Endodermal cell (in vitro differentiated cells): ENCODE measurements around the gene EPHA2. TPM values are rescaled to one million over a fixed set of nuclear protein-coding genes. Genes with fewer than 3 reads are reported as not detected.

Experiments used
- DNase-seq: peaks from one replicate; pipeline ENCODE4 v3.0.0-alpha.2; 2017
- H3K27ac ChIP-seq: 2 replicates; pipeline ENCODE4 v1.5.1; 2013; ENCODE audit warnings: mild to moderate bottlenecking, low read depth, low read length, moderate library complexity
- H3K27me3 ChIP-seq: 2 replicates; pipeline ENCODE4 v1.6.1; 2013; ENCODE audit warnings: mild to moderate bottlenecking, low read length, moderate library complexity; ENCODE audit not compliant: insufficient read depth, control insufficient read depth, poor library complexity, severe bottlenecking
- H3K36me3 ChIP-seq: 2 replicates; pipeline ENCODE4 v1.7.0; 2013; ENCODE audit warnings: mild to moderate bottlenecking, low read length, moderate library complexity; ENCODE audit not compliant: control insufficient read depth, insufficient read depth
- H3K4me1 ChIP-seq: one replicate; pipeline ENCODE4 v1.7.0; 2013; ENCODE audit warnings: low read length; ENCODE audit not compliant: control insufficient read depth, insufficient read depth
- H3K4me3 ChIP-seq: 2 replicates; pipeline ENCODE4 v1.5.1; 2013; ENCODE audit warnings: mild to moderate bottlenecking, low read length, moderate library complexity
- H3K9ac ChIP-seq: 2 replicates; pipeline ENCODE4 v1.6.1; 2013; ENCODE audit warnings: mild to moderate bottlenecking, low read length, moderate library complexity; ENCODE audit not compliant: poor library complexity, severe bottlenecking; ENCODE audit errors: extremely low read depth
- H3K9me3 ChIP-seq: 2 replicates; pipeline ENCODE4 v1.6.1; 2013; ENCODE audit warnings: mild to moderate bottlenecking, low read length, moderate library complexity; ENCODE audit not compliant: control insufficient read depth
- H3K27ac Mint-ChIP-seq: 2 replicates; pipeline ENCODE4 v1.8.0; 2020; ENCODE audit warnings: mixed read lengths
- H3K27me3 Mint-ChIP-seq: 2 replicates; pipeline ENCODE4 v1.8.0; 2021; ENCODE audit warnings: mild to moderate bottlenecking, mixed read lengths; ENCODE audit not compliant: insufficient read depth
- H3K36me3 Mint-ChIP-seq: 2 replicates; pipeline ENCODE4 v1.8.0; 2020; ENCODE audit warnings: low read depth, mixed read lengths
- H3K4me1 Mint-ChIP-seq: 2 replicates; pipeline ENCODE4 v1.8.0; 2020; ENCODE audit warnings: mixed read lengths
- H3K4me3 Mint-ChIP-seq: 2 replicates; pipeline ENCODE4 v1.8.0; 2020; ENCODE audit warnings: mild to moderate bottlenecking, moderate library complexity, mixed read lengths
- H3K9me3 Mint-ChIP-seq: 2 replicates; pipeline ENCODE4 v1.8.0; 2020; ENCODE audit warnings: mild to moderate bottlenecking, mixed read lengths
- CTCF ChIP-seq: fragments of 200-600 bp; sonication (generic); conservative IDR thresholded peaks from 2 replicates; pipeline ENCODE4 v1.5.0; 2021; ENCODE audit warnings: antibody characterized with exemption, mild to moderate bottlenecking
- WGBS, 2 experiments: methylation state at CpG; one replicate each; pipeline versions ENCODE4 v1.1.5 to v1.1.7; 2013; ENCODE audit warnings: missing lambda C conversion rate in 2 of 2, mixed read lengths in 1 of 2; ENCODE audit not compliant: insufficient coverage in 1 of 2, insufficient read length in 1 of 2; 5-methylcytosine and 5-hydroxymethylcytosine counted together
- total RNA-seq, 2 donors: library from RNA; stranded (reverse); fragmentation: NEBNext Ultra II Directional in 1 of 2; extraction: Animal tissue kit (Norgen Biotek cat#: 25700) in 1 of 2; gene quantifications; 2 replicates in 1 of 2; 3 replicates in 1 of 2; pipeline ENCODE4 v1.2.1, GENCODE V29; 2021

The EPHA2 gene
- total RNA-seq, 2 donors from 2014 or later, result 56.5 to 64.3 TPM

GRCh38 chr1:16115468-16115983, 40.3 kb downstream of the EPHA2 start:
- Mint-ChIP-seq H3K27ac (peak overlapping the region; percentile 93), H3K27me3 (no peaks in the 10 kb centered on the region), H3K9me3 (no peaks in the 10 kb centered on the region), H3K36me3 (no peaks in the 10 kb centered on the region), H3K4me1 (peaks cover 50% of the 10 kb centered on the region), H3K4me3 (peak overlapping the region; percentile 24)
- H3K27ac ChIP-seq, result peak overlapping the region; percentile 99
- DNase-seq, result no peak
- H3K9ac ChIP-seq, result peak overlapping the region; percentile 87
- TF ChIP-seq CTCF, result no peak
- WGBS, 2 experiments, result 2% methylated on average over 6 of the region's 6 CpGs; no CpG with 5 or more reads in 1 of the 2 experiments
- no peak overlapping the region for H3K4me3 ChIP-seq
- H3K36me3 ChIP-seq, result no peaks in the 10 kb centered on the region
- no peaks in the 10 kb centered on the region for H3K9me3 ChIP-seq
- peaks cover 29% of the 10 kb centered on the region for H3K4me1 ChIP-seq
- no peaks in the 10 kb centered on the region for H3K27me3 ChIP-seq

- H3K4me1 Mint-ChIP-seq, result peaks cover 50% of the 10 kb centered on the region
- Histone ChIP-seq H3K27ac (peak overlapping the region; percentile 99), H3K4me3 (no peak overlapping the region), H3K36me3 (no peaks in the 10 kb centered on the region), H3K9me3 (peaks cover 6% of the 10 kb centered on the region), H3K9ac (peak overlapping the region; percentile 87), H3K4me1 (peaks cover 24% of the 10 kb centered on the region), H3K27me3 (no peaks in the 10 kb centered on the region)
- no peaks in the 10 kb centered on the region for H3K36me3 Mint-ChIP-seq
- H3K4me3 Mint-ChIP-seq, result no peak overlapping the region
- TF ChIP-seq CTCF, result no peak
- peak overlapping the region; percentile 93 for H3K27ac Mint-ChIP-seq
- H3K9me3 Mint-ChIP-seq, result peaks cover 4% of the 10 kb centered on the region
- peak; percentile 54 for DNase-seq
- H3K27me3 Mint-ChIP-seq, result no peaks in the 10 kb centered on the region
- 90 to 93% methylated on average over 16 to 23 of the region's 23 CpGs for WGBS, 2 experiments
These were observed 41.1 kb downstream of the EPHA2 start for GRCh38 chr1:16114527-16115467.

- Mint-ChIP-seq H3K27me3 (no peaks in the 10 kb centered on the region), H3K27ac (peak overlapping the region; percentile 30), H3K4me1 (peaks cover 36% of the 10 kb centered on the region)
These were observed 43.0 kb downstream of the EPHA2 start for GRCh38 chr1:16112596-16113555.

More at GRCh38 chr1:16112596-16113555, 43.0 kb downstream of the EPHA2 start:
- peaks cover 22% of the 10 kb centered on the region for H3K4me1 ChIP-seq
- H3K27ac ChIP-seq, result peak overlapping the region; percentile 48
- H3K27me3 ChIP-seq, result no peaks in the 10 kb centered on the region
- H3K4me3 Mint-ChIP-seq, result no peak overlapping the region
- WGBS, 2 experiments, result 54 to 71% methylated on average over 5 to 14 of the region's 14 CpGs
- peak; percentile 86 for DNase-seq
- no peak for TF ChIP-seq CTCF
- peaks cover 16% of the 10 kb centered on the region for H3K9me3 Mint-ChIP-seq
- peaks cover 6% of the 10 kb centered on the region for H3K36me3 Mint-ChIP-seq
- H3K9ac ChIP-seq, result peak overlapping the region; percentile 18
- peaks cover 21% of the 10 kb centered on the region for H3K9me3 ChIP-seq
- H3K36me3 ChIP-seq, result no peaks in the 10 kb centered on the region
- no peak overlapping the region for H3K4me3 ChIP-seq
